Hepatocyte (in vitro differentiated cells): ENCODE data around the gene LATS2.
"Not testable (repeated sequence)": the region's sequence is repeated elsewhere in the genome, so short reads cannot be mapped to it uniquely, and the experiment has no call there.

Source experiments
- EZH2 ChIP-seq: fragments of 200-600 bp; sonication (generic); IDR thresholded peaks from 2 replicates; pipeline ENCODE4 v1.6.1; 2016; ENCODE audit warnings: antibody characterized with exemption, mild to moderate bottlenecking, borderline replicate concordance
- TF ChIP-seq, protein P1 (sequence below): fragments of 200-600 bp; sonication (generic); IDR thresholded peaks from 2 replicates; pipeline ENCODE4 v1.5.1; 2016; ENCODE audit warnings: antibody characterized with exemption, mild to moderate bottlenecking; ENCODE audit not compliant: poor library complexity

DNA sequence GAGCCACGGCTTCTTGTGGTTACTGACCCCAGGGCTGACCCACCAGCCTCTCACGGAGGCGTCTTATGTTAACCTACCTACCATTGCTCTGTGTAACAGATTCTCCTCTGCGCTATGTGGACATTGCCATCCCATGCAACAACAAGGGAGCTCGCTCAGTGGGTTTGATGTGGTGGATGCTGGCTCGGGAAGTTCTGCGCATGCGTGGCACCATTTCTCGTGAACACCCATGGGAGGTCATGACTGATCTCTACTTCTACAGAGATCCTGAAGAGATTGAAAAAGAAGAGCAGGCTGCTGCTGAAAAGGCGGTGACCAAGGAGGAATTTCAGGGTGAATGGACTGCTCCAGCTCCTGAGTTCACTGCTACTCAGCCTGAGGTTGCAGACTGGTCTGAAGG is 99.7 kb downstream of the LATS2 start:
- not testable (repeated sequence) for TF ChIP-seq EZH2
- TF ChIP-seq, protein P1, sequence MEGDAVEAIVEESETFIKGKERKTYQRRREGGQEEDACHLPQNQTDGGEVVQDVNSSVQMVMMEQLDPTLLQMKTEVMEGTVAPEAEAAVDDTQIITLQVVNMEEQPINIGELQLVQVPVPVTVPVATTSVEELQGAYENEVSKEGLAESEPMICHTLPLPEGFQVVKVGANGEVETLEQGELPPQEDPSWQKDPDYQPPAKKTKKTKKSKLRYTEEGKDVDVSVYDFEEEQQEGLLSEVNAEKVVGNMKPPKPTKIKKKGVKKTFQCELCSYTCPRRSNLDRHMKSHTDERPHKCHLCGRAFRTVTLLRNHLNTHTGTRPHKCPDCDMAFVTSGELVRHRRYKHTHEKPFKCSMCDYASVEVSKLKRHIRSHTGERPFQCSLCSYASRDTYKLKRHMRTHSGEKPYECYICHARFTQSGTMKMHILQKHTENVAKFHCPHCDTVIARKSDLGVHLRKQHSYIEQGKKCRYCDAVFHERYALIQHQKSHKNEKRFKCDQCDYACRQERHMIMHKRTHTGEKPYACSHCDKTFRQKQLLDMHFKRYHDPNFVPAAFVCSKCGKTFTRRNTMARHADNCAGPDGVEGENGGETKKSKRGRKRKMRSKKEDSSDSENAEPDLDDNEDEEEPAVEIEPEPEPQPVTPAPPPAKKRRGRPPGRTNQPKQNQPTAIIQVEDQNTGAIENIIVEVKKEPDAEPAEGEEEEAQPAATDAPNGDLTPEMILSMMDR: not testable (repeated sequence)
